Loucy (cell line): ENCODE results near the gene DDAH2.

Source experiments
- EZH2phosphoT487 ChIP-seq: fragments of 200-600 bp; IDR thresholded peaks from 2 replicates; pipeline ENCODE4 v1.6.1; 2018; ENCODE audit warnings: antibody characterized with exemption, mild to moderate bottlenecking, moderate library complexity, borderline replicate concordance
- TF ChIP-seq, protein P1 (sequence below): fragments of 200-600 bp; sonication (generic); conservative IDR thresholded peaks from 2 replicates; pipeline ENCODE4 v1.5.1; 2014; ENCODE audit warnings: mild to moderate bottlenecking, antibody characterized with exemption, low read length

DNA sequence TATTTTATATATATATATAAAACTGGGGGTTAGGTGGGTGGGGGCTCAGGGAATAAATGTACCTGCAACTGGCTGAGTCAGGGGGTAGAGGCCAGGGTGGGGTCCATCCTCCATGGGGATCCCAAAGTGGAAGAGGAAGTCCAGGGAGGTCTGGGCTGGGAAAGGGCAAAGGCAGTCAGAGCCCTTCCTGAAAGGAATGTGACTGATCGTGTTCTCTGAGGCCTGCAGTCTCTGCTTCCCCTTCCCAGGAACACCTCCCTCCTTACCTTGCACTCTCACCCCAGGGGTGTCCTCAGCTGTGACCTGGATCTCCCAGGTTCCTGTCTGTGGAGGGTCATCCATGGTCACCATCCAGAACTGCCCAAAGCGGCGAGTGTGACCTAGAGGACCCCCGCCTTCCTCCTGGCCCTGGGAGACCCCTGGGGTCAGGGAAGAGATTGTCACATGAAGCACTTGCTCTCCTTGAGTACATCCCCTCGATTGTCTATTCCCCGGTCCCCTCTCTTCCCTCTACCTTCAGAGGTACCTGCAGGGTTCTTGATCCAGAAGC lies 38.1 kb upstream of the DDAH2 start:
- TF ChIP-seq, protein P1, sequence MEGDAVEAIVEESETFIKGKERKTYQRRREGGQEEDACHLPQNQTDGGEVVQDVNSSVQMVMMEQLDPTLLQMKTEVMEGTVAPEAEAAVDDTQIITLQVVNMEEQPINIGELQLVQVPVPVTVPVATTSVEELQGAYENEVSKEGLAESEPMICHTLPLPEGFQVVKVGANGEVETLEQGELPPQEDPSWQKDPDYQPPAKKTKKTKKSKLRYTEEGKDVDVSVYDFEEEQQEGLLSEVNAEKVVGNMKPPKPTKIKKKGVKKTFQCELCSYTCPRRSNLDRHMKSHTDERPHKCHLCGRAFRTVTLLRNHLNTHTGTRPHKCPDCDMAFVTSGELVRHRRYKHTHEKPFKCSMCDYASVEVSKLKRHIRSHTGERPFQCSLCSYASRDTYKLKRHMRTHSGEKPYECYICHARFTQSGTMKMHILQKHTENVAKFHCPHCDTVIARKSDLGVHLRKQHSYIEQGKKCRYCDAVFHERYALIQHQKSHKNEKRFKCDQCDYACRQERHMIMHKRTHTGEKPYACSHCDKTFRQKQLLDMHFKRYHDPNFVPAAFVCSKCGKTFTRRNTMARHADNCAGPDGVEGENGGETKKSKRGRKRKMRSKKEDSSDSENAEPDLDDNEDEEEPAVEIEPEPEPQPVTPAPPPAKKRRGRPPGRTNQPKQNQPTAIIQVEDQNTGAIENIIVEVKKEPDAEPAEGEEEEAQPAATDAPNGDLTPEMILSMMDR: no peak
- TF ChIP-seq EZH2phosphoT487: no peak
